Ectodermal cell (in vitro differentiated cells): ENCODE data around the gene IGFN1.

Experiments
- H3K27ac ChIP-seq: 2 replicates; pipeline ENCODE4 v1.7.0; 2013; ENCODE audit warnings: mild to moderate bottlenecking, low read depth, low read length; ENCODE audit not compliant: insufficient read depth, poor library complexity, severe bottlenecking
- H3K27me3 ChIP-seq: 2 replicates; pipeline ENCODE4 v1.7.0; 2013; ENCODE audit warnings: mild to moderate bottlenecking, low read length; ENCODE audit not compliant: insufficient read depth, control insufficient read depth, poor library complexity, severe bottlenecking
- H3K36me3 ChIP-seq: one replicate; pipeline ENCODE4 v1.7.0; 2013; ENCODE audit warnings: low read length; ENCODE audit not compliant: control insufficient read depth, insufficient read depth
- H3K4me1 ChIP-seq: one replicate; pipeline ENCODE4 v1.7.0; 2013; ENCODE audit warnings: low read length; ENCODE audit not compliant: control insufficient read depth, insufficient read depth
- H3K4me3 ChIP-seq: 2 replicates; pipeline ENCODE4 v1.7.0; 2013; ENCODE audit warnings: low read depth, low read length, control low read depth; ENCODE audit not compliant: insufficient read depth
- H3K9me3 ChIP-seq: 2 replicates; pipeline ENCODE4 v1.7.0; 2013; ENCODE audit warnings: mild to moderate bottlenecking, low read length, moderate library complexity; ENCODE audit not compliant: control insufficient read depth
- WGBS, 2 experiments: methylation state at CpG; one replicate each; pipeline ENCODE4 v1.1.7; 2013; ENCODE audit warnings: missing lambda C conversion rate in 2 of 2; 5-methylcytosine and 5-hydroxymethylcytosine counted together

IGFN1 gene

GRCh38 chr1:201172999-201173610 is 17.5 kb upstream of the IGFN1 start:
- H3K27ac ChIP-seq: no peak overlapping the region
- no peaks in the 10 kb centered on the region for H3K36me3 ChIP-seq
- H3K4me1 ChIP-seq: no peaks in the 10 kb centered on the region
- WGBS, 2 experiments: 89 to 95% methylated on average over 4 of the region's 4 CpGs
- no peak overlapping the region for H3K4me3 ChIP-seq
- peaks cover 18% of the 10 kb centered on the region for H3K27me3 ChIP-seq
- H3K9me3 ChIP-seq: no peaks in the 10 kb centered on the region

GRCh38 chr1:201173736-201174135 is 16.9 kb upstream of the IGFN1 start:
- no peak overlapping the region for H3K4me3 ChIP-seq
- no peaks in the 10 kb centered on the region for H3K9me3 ChIP-seq
- peaks cover 18% of the 10 kb centered on the region for H3K27me3 ChIP-seq
- WGBS, 2 experiments: 84 to 88% methylated on average over 1 of the region's 1 CpG
- no peaks in the 10 kb centered on the region for H3K4me1 ChIP-seq
- H3K27ac ChIP-seq: no peak overlapping the region
- H3K36me3 ChIP-seq: no peaks in the 10 kb centered on the region

- no peaks in the 10 kb centered on the region for H3K4me1 ChIP-seq
- peaks cover 6% of the 10 kb centered on the region for H3K27me3 ChIP-seq
- WGBS, 2 experiments: 85 to 89% methylated on average over 7 of the region's 7 CpGs
- no peak overlapping the region for H3K4me3 ChIP-seq
- no peaks in the 10 kb centered on the region for H3K36me3 ChIP-seq
- no peak overlapping the region for H3K27ac ChIP-seq
- H3K9me3 ChIP-seq: no peaks in the 10 kb centered on the region
Measured at GRCh38 chr1:201175820-201176500, 14.7 kb upstream of the IGFN1 start.

GRCh38 chr1:201176940-201177339 is 13.7 kb upstream of the IGFN1 start:
- Histone ChIP-seq H3K4me3 (no peak overlapping the region), H3K27ac (no peak overlapping the region), H3K4me1 (no peaks in the 10 kb centered on the region), H3K27me3 (no peaks in the 10 kb centered on the region), H3K9me3 (no peaks in the 10 kb centered on the region), H3K36me3 (no peaks in the 10 kb centered on the region)
- 74 to 84% methylated on average over 2 of the region's 2 CpGs for WGBS, 2 experiments

GRCh38 chr1:201178718-201179117 is 11.9 kb upstream of the IGFN1 start:
- Histone ChIP-seq H3K4me1 (no peaks in the 10 kb centered on the region), H3K27ac (no peak overlapping the region), H3K4me3 (no peak overlapping the region), H3K9me3 (no peaks in the 10 kb centered on the region), H3K27me3 (no peaks in the 10 kb centered on the region), H3K36me3 (no peaks in the 10 kb centered on the region)
- 88 to 94% methylated on average over 3 of the region's 3 CpGs for WGBS, 2 experiments

GRCh38 chr1:201180141-201180540 is 10.5 kb upstream of the IGFN1 start:
- H3K27me3 ChIP-seq: no peaks in the 10 kb centered on the region
- H3K4me1 ChIP-seq: no peaks in the 10 kb centered on the region
- H3K36me3 ChIP-seq: no peaks in the 10 kb centered on the region
- H3K4me3 ChIP-seq: no peak overlapping the region
- WGBS, 2 experiments: 75 to 91% methylated on average over 1 of the region's 1 CpG
- no peaks in the 10 kb centered on the region for H3K9me3 ChIP-seq
- H3K27ac ChIP-seq: no peak overlapping the region

GRCh38 chr1:201180901-201181300 is 9.7 kb upstream of the IGFN1 start:
- Histone ChIP-seq H3K4me3 (no peak overlapping the region), H3K27me3 (no peaks in the 10 kb centered on the region), H3K4me1 (no peaks in the 10 kb centered on the region), H3K27ac (no peak overlapping the region), H3K9me3 (no peaks in the 10 kb centered on the region), H3K36me3 (no peaks in the 10 kb centered on the region)
- WGBS, 2 experiments: 93 to 96% methylated on average over 6 of the region's 6 CpGs

GRCh38 chr1:201181323-201181722 is 9.3 kb upstream of the IGFN1 start:
- Histone ChIP-seq H3K27ac (no peak overlapping the region), H3K27me3 (no peaks in the 10 kb centered on the region), H3K36me3 (no peaks in the 10 kb centered on the region), H3K9me3 (no peaks in the 10 kb centered on the region), H3K4me3 (no peak overlapping the region), H3K4me1 (no peaks in the 10 kb centered on the region)
- 86 to 100% methylated on average over 1 of the region's 1 CpG for WGBS, 2 experiments

GRCh38 chr1:201181726-201182125 is 8.9 kb upstream of the IGFN1 start:
- Histone ChIP-seq H3K4me1 (no peaks in the 10 kb centered on the region), H3K4me3 (no peak overlapping the region), H3K27me3 (no peaks in the 10 kb centered on the region), H3K9me3 (no peaks in the 10 kb centered on the region), H3K27ac (no peak overlapping the region), H3K36me3 (no peaks in the 10 kb centered on the region)
- 77 to 86% methylated on average over 2 of the region's 2 CpGs for WGBS, 2 experiments

GRCh38 chr1:201183209-201183608 is 7.4 kb upstream of the IGFN1 start:
- 95% methylated on average over 3 of the region's 3 CpGs for WGBS, 2 experiments
- H3K4me3 ChIP-seq: no peak overlapping the region
- H3K27ac ChIP-seq: no peak overlapping the region
- H3K4me1 ChIP-seq: no peaks in the 10 kb centered on the region
- H3K36me3 ChIP-seq: no peaks in the 10 kb centered on the region
- H3K9me3 ChIP-seq: no peaks in the 10 kb centered on the region
- no peaks in the 10 kb centered on the region for H3K27me3 ChIP-seq
